Measurements from ENCODE around the gene PDE7B. TPM values are rescaled to one million over a fixed set of nuclear protein-coding genes. Genes with fewer than 3 reads are reported as not detected.

Gene PDE7B
- total and polyA plus RNA-seq, 2 of the 4 experiments (the other 2 are of a cell fraction) = 7.8 to 12.4 TPM

DNA sequence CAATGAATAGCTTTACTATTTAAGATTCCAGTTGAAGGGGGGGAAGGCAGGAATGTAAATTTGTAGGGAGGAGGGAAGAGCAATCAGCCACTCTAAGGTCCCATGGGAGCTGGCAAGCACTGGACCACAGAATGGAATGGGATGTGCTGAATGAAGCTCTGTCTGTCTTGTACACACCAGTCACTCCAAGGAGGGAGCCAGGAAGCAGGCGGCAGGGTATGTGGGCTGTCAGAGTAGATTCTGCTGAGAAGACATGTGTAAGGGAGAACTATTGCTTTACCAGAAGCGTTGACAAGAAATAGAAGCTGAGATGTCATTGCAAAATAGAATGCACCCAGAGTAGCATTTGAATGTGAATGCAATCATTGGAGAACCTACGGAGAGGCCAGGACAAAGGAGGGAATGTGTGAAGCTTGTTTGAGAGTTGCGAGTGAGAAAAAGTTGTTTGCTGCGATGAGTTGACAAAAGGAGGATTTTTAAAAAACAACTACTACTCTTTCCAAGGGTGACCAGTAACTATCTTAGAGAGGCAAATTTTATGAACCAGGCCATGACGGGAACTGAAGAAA lies 25.2 kb upstream of the PDE7B start:
- ChIA-PET CTCF (interaction anchor here (1.3 kb wide), 1 partner anchor 27 kb away, joined by 3 read pairs; no protein-coding TSS in a partner anchor), POLR2A (ENCODE audit: unreplicated experiment) (no interaction called here)
- Histone ChIP-seq H3K4me3 (ENCODE audit: insufficient read depth, low read depth, low read length) (no peak overlapping the region), H3K18ac (ENCODE audit: low read depth, low read length) (no peak overlapping the region), H3K4me1 (ENCODE audit: control insufficient read depth, insufficient read depth, low read length) (peaks cover 6% of the 10 kb centered on the region), H3K79me1 (ENCODE audit: low read depth in 1 of 2, low read length in 2 of 2) (no peaks in the 10 kb centered on the region), H4K8ac (ENCODE audit: low read depth in 2 of 2, low read length in 2 of 2) (no peak overlapping the region), H4K91ac (ENCODE audit: insufficient read depth, low read depth, low read length) (no peak overlapping the region), H4K20me1 (ENCODE audit: insufficient read depth, low read length) (no peaks in the 10 kb centered on the region), H2AK5ac (ENCODE audit: low read depth, low read length) (no peak overlapping the region), H2BK20ac (ENCODE audit: low read depth, low read length) (no peak overlapping the region), H3K23ac (ENCODE audit: low read depth, low read length) (no peak overlapping the region), H2BK5ac (ENCODE audit: low read depth, low read length, poor library complexity, severe bottlenecking) (no peak overlapping the region), H2BK120ac (ENCODE audit: low read depth, low read length) (no peak overlapping the region), H2AK9ac (replicated peaks; ENCODE audit: low read depth, low read length, poor library complexity) (no peak overlapping the region), H3K27ac (ENCODE audit: insufficient read depth, low read length) (no peak overlapping the region), H3K9me3 (ENCODE audit: control insufficient read depth, insufficient read depth, low read length) (no peaks in the 10 kb centered on the region), H3K9me1 (ENCODE audit: insufficient read depth, low read length) (0 out of 2 replicates have a peak, but pooled peaks cover 3% of the 10 kb centered on the region), H3K4ac (ENCODE audit: low read depth, low read length) (no peak overlapping the region), H3K4me2 (ENCODE audit: low read depth, low read length) (no peak overlapping the region), H2BK15ac (ENCODE audit: low read depth, low read length) (no peak overlapping the region; the same call in 2 of the 3 replicates), H3K27me3 (ENCODE audit: control insufficient read depth, insufficient read depth, low read length) (no peaks in the 10 kb centered on the region), H2AFZ (replicated peaks; ENCODE audit: low read length, poor library complexity) (no peak overlapping the region), H4K5ac (ENCODE audit: low read depth, low read length) (no peak overlapping the region), H3K14ac (replicated peaks; ENCODE audit: low read depth, low read length) (no peak overlapping the region), H3K56ac (ENCODE audit: extremely low read depth, insufficient read depth, low read length) (no peak overlapping the region), H3K36me3 (ENCODE audit: control insufficient read depth, insufficient read depth, low read length) (no peaks in the 10 kb centered on the region), H3K9ac (ENCODE audit: low read depth, low read length) (no peak overlapping the region)
- no peak for TF ChIP-seq CHD1 (IDR thresholded peaks at IDR 0.05; ENCODE audit: low read depth, low read length)
- no peak for TF ChIP-seq MAFK (IDR thresholded peaks at IDR 0.05; ENCODE audit: low read depth, low read length)
- no peak for TF ChIP-seq MXI1 (IDR thresholded peaks at IDR 0.05; ENCODE audit: borderline replicate concordance, low read depth, low read length)
- TF ChIP-seq, protein P1, sequence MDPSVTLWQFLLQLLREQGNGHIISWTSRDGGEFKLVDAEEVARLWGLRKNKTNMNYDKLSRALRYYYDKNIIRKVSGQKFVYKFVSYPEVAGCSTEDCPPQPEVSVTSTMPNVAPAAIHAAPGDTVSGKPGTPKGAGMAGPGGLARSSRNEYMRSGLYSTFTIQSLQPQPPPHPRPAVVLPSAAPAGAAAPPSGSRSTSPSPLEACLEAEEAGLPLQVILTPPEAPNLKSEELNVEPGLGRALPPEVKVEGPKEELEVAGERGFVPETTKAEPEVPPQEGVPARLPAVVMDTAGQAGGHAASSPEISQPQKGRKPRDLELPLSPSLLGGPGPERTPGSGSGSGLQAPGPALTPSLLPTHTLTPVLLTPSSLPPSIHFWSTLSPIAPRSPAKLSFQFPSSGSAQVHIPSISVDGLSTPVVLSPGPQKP (IDR thresholded peaks at IDR 0.05; ENCODE audit: borderline replicate concordance, low read depth, low read length) = no peak
- TF ChIP-seq FOS (IDR thresholded peaks at IDR 0.05; ENCODE audit: low read depth, low read length) = no peak
- TF ChIP-seq BHLHE40 (IDR thresholded peaks at IDR 0.05; ENCODE audit: low read depth, low read length) = no peak
- TF ChIP-seq, protein P2, sequence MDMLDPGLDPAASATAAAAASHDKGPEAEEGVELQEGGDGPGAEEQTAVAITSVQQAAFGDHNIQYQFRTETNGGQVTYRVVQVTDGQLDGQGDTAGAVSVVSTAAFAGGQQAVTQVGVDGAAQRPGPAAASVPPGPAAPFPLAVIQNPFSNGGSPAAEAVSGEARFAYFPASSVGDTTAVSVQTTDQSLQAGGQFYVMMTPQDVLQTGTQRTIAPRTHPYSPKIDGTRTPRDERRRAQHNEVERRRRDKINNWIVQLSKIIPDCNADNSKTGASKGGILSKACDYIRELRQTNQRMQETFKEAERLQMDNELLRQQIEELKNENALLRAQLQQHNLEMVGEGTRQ (IDR thresholded peaks at IDR 0.05; ENCODE audit: low read depth, low read length) = no peak
- no peak for TF ChIP-seq RCOR1 (IDR thresholded peaks at IDR 0.05; ENCODE audit: insufficient replicate concordance, low read length)
- no peak for TF ChIP-seq SMC3 (IDR thresholded peaks at IDR 0.05; ENCODE audit: low read depth, low read length)
- no peak for TF ChIP-seq NFE2L2 (IDR thresholded peaks at IDR 0.05; ENCODE audit: low read depth, low read length)
- TF ChIP-seq POLR2A (IDR thresholded peaks at IDR 0.05; ENCODE audit: low read depth, low read length) = no peak
- TF ChIP-seq CEBPB (IDR thresholded peaks at IDR 0.05; ENCODE audit: low read depth, low read length) = no peak
- no peak for TF ChIP-seq RAD21 (IDR thresholded peaks at IDR 0.05; ENCODE audit: low read length)
- TF ChIP-seq CTCF (conservative IDR thresholded peaks at IDR 0.05; ENCODE audit: low read depth, low read length) = no peak
- TF ChIP-seq MAZ (IDR thresholded peaks at IDR 0.05; ENCODE audit: borderline replicate concordance, low read depth, low read length) = no peak
- no peak for TF ChIP-seq RFX5 (IDR thresholded peaks at IDR 0.05; ENCODE audit: low read depth, low read length)
- WGBS, 2 experiments (ENCODE audit: extremely low coverage in 2 of 2, insufficient read length in 1 of 2) = 71% methylated on average over 2 of the region's 6 CpGs; no CpG with 5 or more reads in 1 of the 2 experiments
- no peak for DNase-seq
- ATAC-seq (ENCODE audit: low read depth) = no peak
- intact Hi-C loops (cut with micrococcal nuclease) (no loop called here), dilution Hi-C loops (cut with HindIII; ENCODE audit: low sequenced_read_pairs, unreplicated experiment) (no loop called here), in situ Hi-C loops (cut with MboI; ENCODE audit: low sequenced_read_pairs) (no loop called here)
- no TSS peak for BruUV-seq (replicated peaks)
